Activated CD8-positive, alpha-beta memory T cell treated with anti-CD3 and anti-CD28 coated beads for 36 hours (primary cell): Measurements from ENCODE around the gene GGTLC1. TPM values are rescaled to one million over a fixed set of nuclear protein-coding genes. Genes with fewer than 3 reads are reported as not detected.

Source experiments
- CTCF ChIA-PET: fragments of 350-600 bp; sonication (Branson Sonifier 250); formaldehyde crosslinking; loops from one replicate; lab custom pipeline; 2021; ENCODE audit warnings: antibody characterized with exemption; lab: Charles Lee
- POLR2A ChIA-PET: fragments of 350-600 bp; sonication (Branson Sonifier 250); formaldehyde crosslinking; loops from one replicate; lab custom pipeline; 2021; ENCODE audit warnings: antibody characterized with exemption; lab: Charles Lee
- total RNA-seq, 2 experiments: library from RNA; stranded (reverse); gene quantifications; one replicate each; pipeline ENCODE4 v1.2.3, GENCODE V29; 2021

GGTLC1 gene
- total RNA-seq, 2 experiments from 2014 or later: not detected

GRCh38 chr20:23974966-23975365, 13.6 kb downstream of the GGTLC1 start:
- POLR2A ChIA-PET: no interaction called here

GRCh38 chr20:23971310-23971709, 17.3 kb downstream of the GGTLC1 start:
- ChIA-PET CTCF (no interaction called here), POLR2A (no interaction called here)

More at GRCh38 chr20:23974966-23975365, 13.6 kb downstream of the GGTLC1 start:
- CTCF ChIA-PET: no interaction called here

- ChIA-PET POLR2A (no interaction called here), CTCF (interaction anchor here (1.1 kb wide), 1 partner anchor 33 kb away, joined by 3 read pairs; no protein-coding TSS in a partner anchor)
These were observed 18.5 kb downstream of the GGTLC1 start for GRCh38 chr20:23970049-23970448.

- CTCF ChIA-PET: no interaction called here
- POLR2A ChIA-PET: no interaction called here
These were observed 21.0 kb downstream of the GGTLC1 start for GRCh38 chr20:23967616-23967979.

- CTCF ChIA-PET: no interaction called here
- POLR2A ChIA-PET: no interaction called here
These were observed 21.5 kb downstream of the GGTLC1 start for GRCh38 chr20:23966927-23967615.

- POLR2A ChIA-PET: no interaction called here
These were observed 22.3 kb downstream of the GGTLC1 start for GRCh38 chr20:23966298-23966697.

GRCh38 chr20:23963941-23964340, 24.6 kb downstream of the GGTLC1 start:
- ChIA-PET POLR2A (no interaction called here), CTCF (no interaction called here)

More at GRCh38 chr20:23966298-23966697, 22.3 kb downstream of the GGTLC1 start:
- CTCF ChIA-PET: no interaction called here

- ChIA-PET POLR2A (no interaction called here), CTCF (no interaction called here)
These were observed 26.3 kb downstream of the GGTLC1 start for GRCh38 chr20:23962272-23962671.

- ChIA-PET CTCF (interaction anchor here (0.5 kb wide), 1 partner anchor 79 kb away, joined by 3 read pairs; no protein-coding TSS in a partner anchor), POLR2A (no interaction called here)
These were observed 29.5 kb downstream of the GGTLC1 start for GRCh38 chr20:23959054-23959453.

- ChIA-PET CTCF (no interaction called here), POLR2A (interaction anchor here (0.6 kb wide), 1 partner anchor 41 kb away, joined by 3 read pairs; no protein-coding TSS in a partner anchor)
These were observed 32.7 kb downstream of the GGTLC1 start for GRCh38 chr20:23955896-23956295.

GRCh38 chr20:23954008-23954745, 34.4 kb downstream of the GGTLC1 start:
- ChIA-PET POLR2A (no interaction called here), CTCF (no interaction called here)

- CTCF ChIA-PET: no interaction called here
- POLR2A ChIA-PET: no interaction called here
These were observed 42.4 kb downstream of the GGTLC1 start for GRCh38 chr20:23946206-23946605.

- CTCF ChIA-PET: no interaction called here
- POLR2A ChIA-PET: no interaction called here
These were observed 45.3 kb downstream of the GGTLC1 start for GRCh38 chr20:23943304-23943703.

GRCh38 chr20:23939641-23940040, 48.9 kb downstream of the GGTLC1 start:
- ChIA-PET CTCF (no interaction called here), POLR2A (no interaction called here)

GRCh38 chr20:23939063-23939462, 49.5 kb downstream of the GGTLC1 start:
- POLR2A ChIA-PET: no interaction called here

GRCh38 chr20:23938118-23938438, 50.5 kb downstream of the GGTLC1 start:
- POLR2A ChIA-PET: no interaction called here
- CTCF ChIA-PET: interaction anchor here (0.8 to 1.8 kb wide), 7 partner anchors 9 to 980 kb away, joined by 3 to 5 read pairs (median 3); no protein-coding TSS in a partner anchor

More at GRCh38 chr20:23939063-23939462, 49.5 kb downstream of the GGTLC1 start:
- CTCF ChIA-PET: interaction anchor here (1.6 kb wide), 1 partner anchor 45 kb away, joined by 3 read pairs; no protein-coding TSS in a partner anchor

GRCh38 chr20:23937303-23938117, 51.1 kb downstream of the GGTLC1 start:
- CTCF ChIA-PET: interaction anchor here (0.8 to 1.8 kb wide), 11 partner anchors 9 to 980 kb away, joined by 3 to 5 read pairs (median 3); no protein-coding TSS in a partner anchor
- POLR2A ChIA-PET: no interaction called here
